ENCODE data around the gene TRIM40. TPM values are rescaled to one million over a fixed set of nuclear protein-coding genes. Genes with fewer than 3 reads are reported as not detected.

TRIM40 gene
- polyA plus RNA-seq, 1 donor (not counting 4 experiments of a cell fraction or from before 2014, with no cell fraction given), result not detected

GRCh38 chr6:30158475-30159040 is 22.6 kb downstream of the TRIM40 start:
- Histone ChIP-seq H3K4me2 (ENCODE audit: control insufficient read depth, extremely low read depth, insufficient read depth, low read depth, low read length) (no peak overlapping the region), H2AFZ (ENCODE audit: control insufficient read depth, low read length) (no peak overlapping the region), H3K79me2 (ENCODE audit: control insufficient read depth, insufficient read depth, low read length) (no peaks in the 10 kb centered on the region), H3K9ac (ENCODE audit: control insufficient read depth, extremely low read depth, insufficient read depth, low read length) (no peak overlapping the region), H3K36me3 (ENCODE audit: control insufficient read depth in 2 of 2, extremely low read depth in 1 of 2, insufficient read depth in 2 of 2, low read length in 2 of 2) (no peaks in the 10 kb centered on the region), H3K4me3 (ENCODE audit: control insufficient read depth in 2 of 3, extremely low read depth in 1 of 3, insufficient read depth in 2 of 3, low read depth in 1 of 3, low read length in 3 of 3) (no peak overlapping the region), H3K9me1 (ENCODE audit: control insufficient read depth, extremely low read depth, insufficient read depth, low read length) (no peaks in the 10 kb centered on the region), H3K4me1 (ENCODE audit: control insufficient read depth, extremely low read depth, insufficient read depth, low read length) (peaks cover 26% of the 10 kb centered on the region), H3K27me3 (ENCODE audit: control insufficient read depth, extremely low read depth, insufficient read depth, low read length) (peaks cover 7% of the 10 kb centered on the region), H3K27ac (ENCODE audit: control insufficient read depth, insufficient read depth, low read length) (no peak overlapping the region), H4K20me1 (ENCODE audit: control insufficient read depth, extremely low read depth, insufficient read depth, low read length) (no peaks in the 10 kb centered on the region), H3K9me3 (ENCODE audit: control insufficient read depth, low read depth, low read length) (no peaks in the 10 kb centered on the region)
- dilution Hi-C loops (cut with MboI; ENCODE audit: extremely low pct_ligation_motif_present, low sequenced_read_pairs), result no loop called here
- TF ChIP-seq EZH2 (IDR thresholded peaks at IDR 0.05; ENCODE audit: low read length), result no peak
- TF ChIP-seq, protein P1, sequence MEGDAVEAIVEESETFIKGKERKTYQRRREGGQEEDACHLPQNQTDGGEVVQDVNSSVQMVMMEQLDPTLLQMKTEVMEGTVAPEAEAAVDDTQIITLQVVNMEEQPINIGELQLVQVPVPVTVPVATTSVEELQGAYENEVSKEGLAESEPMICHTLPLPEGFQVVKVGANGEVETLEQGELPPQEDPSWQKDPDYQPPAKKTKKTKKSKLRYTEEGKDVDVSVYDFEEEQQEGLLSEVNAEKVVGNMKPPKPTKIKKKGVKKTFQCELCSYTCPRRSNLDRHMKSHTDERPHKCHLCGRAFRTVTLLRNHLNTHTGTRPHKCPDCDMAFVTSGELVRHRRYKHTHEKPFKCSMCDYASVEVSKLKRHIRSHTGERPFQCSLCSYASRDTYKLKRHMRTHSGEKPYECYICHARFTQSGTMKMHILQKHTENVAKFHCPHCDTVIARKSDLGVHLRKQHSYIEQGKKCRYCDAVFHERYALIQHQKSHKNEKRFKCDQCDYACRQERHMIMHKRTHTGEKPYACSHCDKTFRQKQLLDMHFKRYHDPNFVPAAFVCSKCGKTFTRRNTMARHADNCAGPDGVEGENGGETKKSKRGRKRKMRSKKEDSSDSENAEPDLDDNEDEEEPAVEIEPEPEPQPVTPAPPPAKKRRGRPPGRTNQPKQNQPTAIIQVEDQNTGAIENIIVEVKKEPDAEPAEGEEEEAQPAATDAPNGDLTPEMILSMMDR (optimal IDR thresholded peaks at IDR 0.05 in 1 of 3, IDR thresholded peaks at IDR 0.05 in 1 of 3, conservative IDR thresholded peaks at IDR 0.05 in 1 of 3; ENCODE audit: extremely low read depth in 1 of 3, insufficient read depth in 2 of 3, low read length in 3 of 3), result no peak
- FAIRE-seq (no peak), DNase-seq (ENCODE audit: low read depth, low spot score) (no peak)

DNA sequence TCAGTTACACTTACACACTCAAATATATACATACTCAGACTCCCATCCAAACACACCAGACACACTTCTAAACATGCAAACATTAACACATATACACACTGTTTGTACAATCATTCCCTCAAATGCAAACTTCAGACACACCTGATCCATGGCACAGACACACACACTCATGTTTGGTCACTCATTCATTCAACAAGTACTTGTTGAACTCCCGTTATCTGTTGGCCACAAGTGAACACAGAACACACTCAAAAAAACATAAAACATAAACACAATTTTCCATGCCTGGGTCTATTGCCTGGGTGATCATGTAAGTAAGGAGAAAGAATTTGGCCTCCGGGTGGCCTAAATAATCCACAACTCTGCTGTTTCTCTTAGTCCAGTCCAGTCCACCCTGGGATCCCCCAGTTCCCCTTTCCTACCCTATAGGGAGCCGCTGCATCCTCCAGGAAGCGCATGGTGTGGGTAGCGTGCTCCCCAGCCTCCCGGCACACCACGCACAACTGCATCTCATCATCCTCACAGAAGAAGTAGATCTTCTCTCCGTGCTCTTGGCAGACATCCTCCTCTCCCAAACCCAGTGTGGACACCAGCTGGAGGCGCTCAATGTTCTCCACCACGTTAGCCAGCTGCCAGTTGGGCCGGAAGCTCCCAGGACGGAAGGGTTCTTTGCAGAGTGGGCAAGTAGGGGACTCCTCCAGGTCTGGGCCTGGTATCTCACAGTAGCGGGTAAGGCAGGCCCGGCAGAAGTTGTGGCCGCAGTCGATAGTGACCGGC is 24.3 kb downstream of the TRIM40 start:
- Histone ChIP-seq H3K4me2 (ENCODE audit: control insufficient read depth, extremely low read depth, insufficient read depth, low read depth, low read length) (no peak overlapping the region), H3K9me3 (ENCODE audit: control insufficient read depth, low read depth, low read length) (no peaks in the 10 kb centered on the region), H2AFZ (ENCODE audit: control insufficient read depth, low read length) (no peak overlapping the region), H3K27me3 (ENCODE audit: control insufficient read depth, extremely low read depth, insufficient read depth, low read length) (peaks cover 8% of the 10 kb centered on the region), H3K79me2 (ENCODE audit: control insufficient read depth, insufficient read depth, low read length) (no peaks in the 10 kb centered on the region), H3K4me3 (ENCODE audit: control insufficient read depth in 2 of 3, extremely low read depth in 1 of 3, insufficient read depth in 2 of 3, low read depth in 1 of 3, low read length in 3 of 3) (no peak overlapping the region), H3K9me1 (ENCODE audit: control insufficient read depth, extremely low read depth, insufficient read depth, low read length) (no peaks in the 10 kb centered on the region), H3K4me1 (ENCODE audit: control insufficient read depth, extremely low read depth, insufficient read depth, low read length) (peaks cover 17% of the 10 kb centered on the region), H3K27ac (ENCODE audit: control insufficient read depth, insufficient read depth, low read length) (no peak overlapping the region), H3K9ac (ENCODE audit: control insufficient read depth, extremely low read depth, insufficient read depth, low read length) (no peak overlapping the region), H3K36me3 (ENCODE audit: control insufficient read depth in 2 of 2, extremely low read depth in 1 of 2, insufficient read depth in 2 of 2, low read length in 2 of 2) (no peaks in the 10 kb centered on the region), H4K20me1 (ENCODE audit: control insufficient read depth, extremely low read depth, insufficient read depth, low read length) (no peaks in the 10 kb centered on the region)
- dilution Hi-C loops (cut with MboI; ENCODE audit: extremely low pct_ligation_motif_present, low sequenced_read_pairs), result no loop called here
- TF ChIP-seq, protein P1 (optimal IDR thresholded peaks at IDR 0.05 in 1 of 3, IDR thresholded peaks at IDR 0.05 in 1 of 3, conservative IDR thresholded peaks at IDR 0.05 in 1 of 3; ENCODE audit: extremely low read depth in 1 of 3, insufficient read depth in 2 of 3, low read length in 3 of 3), result no peak
- TF ChIP-seq EZH2 (IDR thresholded peaks at IDR 0.05; ENCODE audit: low read length), result no peak
- no peak for DNase-seq (ENCODE audit: low read depth, low spot score)
- no peak for FAIRE-seq

Measured in keratinocyte (primary cell).